Myometrial cell (primary cell): Measurements from ENCODE around the gene HDGF. TPM values are rescaled to one million over a fixed set of nuclear protein-coding genes. Genes with fewer than 3 reads are reported as not detected.

Experiments used
- total RNA-seq: library from RNA; depleted of rRNA; stranded (reverse); fragments of >200 nt; gene quantifications from 2 replicates; pipeline ENCODE4 v1.2.3, GENCODE V29; 2015

Gene HDGF
- total RNA-seq, result 222 and 227 TPM in 2 replicates

GRCh38 chr1:156751451-156751756, at the start of gene HDGF:
Gene HDGF (minus strand): TSS chr1:156751675. CDS start chr1:156751429, 246 bp downstream.

DNA sequence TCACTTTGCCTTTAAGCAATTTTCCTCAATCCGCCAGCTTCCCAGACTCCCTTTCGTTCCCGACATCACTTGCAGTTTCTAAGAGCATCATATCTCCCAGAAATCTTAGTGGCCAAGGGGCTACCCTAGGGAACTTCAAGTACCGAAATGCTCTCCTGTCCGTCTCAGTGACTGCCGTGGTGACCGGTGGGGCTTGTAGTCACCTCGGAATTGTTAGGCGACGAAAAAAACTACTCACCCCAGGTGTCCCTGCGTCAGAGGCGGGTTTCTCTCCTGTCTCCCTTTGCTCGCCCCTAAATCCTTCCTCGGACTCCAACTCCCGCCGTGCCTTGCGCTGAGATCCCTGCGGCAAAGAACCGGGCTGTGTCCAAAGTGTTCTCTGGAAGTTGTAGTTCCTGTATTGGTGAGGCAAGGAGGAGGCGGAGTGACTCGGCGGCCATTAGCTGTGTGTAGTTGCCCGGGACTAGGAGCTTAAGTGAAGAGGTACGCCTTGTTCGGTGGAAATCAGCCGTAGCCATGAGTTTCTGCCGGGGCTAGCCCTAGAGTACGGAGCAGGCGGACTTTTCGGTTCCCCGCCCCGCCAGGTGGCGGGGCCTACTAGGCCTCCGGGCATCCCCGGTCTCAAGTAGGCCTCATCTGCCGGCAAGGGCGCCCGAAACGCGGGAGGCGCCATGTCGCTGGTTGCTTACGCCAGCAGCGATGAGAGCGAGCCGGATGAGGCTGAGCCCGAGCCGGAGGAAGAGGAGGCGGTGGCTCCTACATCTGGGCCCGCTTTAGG, 15.8 kb upstream of the HDGF start, which contains the start of gene PRCC:
Gene PRCC (plus strand): TSS at position 435 of the 778 bp plus-strand sequence. CDS start 237 bp downstream, at position 672.

DNA sequence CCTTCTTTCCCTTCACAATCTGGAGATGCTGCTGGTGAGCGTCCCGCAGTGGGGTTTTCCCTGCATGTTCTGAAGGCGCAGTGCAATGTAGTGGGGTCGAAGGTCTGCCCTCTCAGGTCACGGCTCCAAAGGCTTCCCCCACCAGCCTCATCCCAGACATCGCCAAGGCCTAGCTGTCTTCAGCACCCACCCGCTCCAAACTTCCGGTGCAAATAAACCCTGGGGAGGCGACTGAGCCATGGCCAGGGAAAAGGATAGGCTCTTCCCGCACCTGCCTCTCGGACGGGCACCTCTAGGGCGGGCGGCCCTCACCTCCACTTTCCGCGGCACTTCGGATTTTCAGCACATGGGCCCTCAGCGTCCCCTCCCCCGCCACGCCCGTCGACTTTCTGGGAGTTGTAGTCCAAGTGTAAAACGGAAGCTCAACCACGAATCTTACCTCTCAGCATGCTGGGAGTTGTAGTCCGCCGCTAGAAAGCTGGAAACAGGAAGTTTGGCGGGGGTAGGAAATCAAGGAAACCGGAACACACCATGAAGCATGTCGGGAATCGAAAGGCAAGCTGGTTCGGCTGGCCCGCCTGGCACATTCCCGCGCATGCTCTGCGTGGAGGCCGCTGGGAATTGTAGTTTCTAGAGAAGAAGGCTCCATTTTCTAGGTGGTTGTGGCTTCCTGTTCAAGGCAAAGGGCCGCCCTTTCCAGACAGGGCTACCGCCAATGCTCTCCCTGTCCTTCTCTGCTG, 10.6 kb downstream of the HDGF start, which contains the start of gene MRPL24:
Gene MRPL24 (minus strand): TSS at position 348 of the 740 bp plus-strand sequence. CDS start 2,384 bp downstream, outside the sequence.

GRCh38 chr1:156728599-156729462, 22.6 kb downstream of the HDGF start, which contains the start of gene ISG20L2:
Gene ISG20L2 (minus strand): TSS chr1:156728766. CDS start chr1:156727652, 1,114 bp downstream.

GRCh38 chr1:156727926-156728598, 23.4 kb downstream of the HDGF start, which contains the start of gene METTL25B:
Gene METTL25B (plus strand): TSS chr1:156728469. CDS start chr1:156729105, 636 bp downstream.

DNA sequence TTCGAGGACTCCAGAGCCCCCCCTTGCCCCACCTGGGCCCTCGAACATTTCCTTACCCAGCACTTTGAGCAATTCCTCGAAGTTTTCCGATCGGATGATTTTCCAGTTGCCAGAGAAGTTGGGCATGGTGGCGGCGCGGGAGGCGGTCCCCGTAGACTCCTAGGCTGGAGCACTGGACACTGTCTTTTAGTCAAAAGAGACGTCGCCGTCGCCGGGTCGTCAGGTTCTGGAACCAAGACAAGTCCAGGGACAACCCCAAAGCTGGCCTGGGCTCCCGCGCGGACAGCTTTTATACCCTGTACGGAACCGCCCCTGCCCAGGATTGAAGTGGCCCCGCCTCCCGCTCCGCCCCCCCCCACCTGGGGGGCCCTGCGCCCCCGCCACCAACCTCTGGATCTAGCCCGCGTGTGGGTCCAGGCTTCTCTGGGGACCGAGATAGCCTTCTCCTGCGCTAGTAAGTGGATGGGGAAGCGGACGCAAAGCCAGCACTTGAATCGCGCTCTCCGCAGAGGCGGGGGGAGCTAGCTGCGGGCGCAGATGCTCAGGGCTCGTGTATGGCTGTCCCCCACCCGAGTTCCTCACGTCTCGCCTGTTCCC, 46.1 kb downstream of the HDGF start, which contains the start of gene CRABP2:
Gene CRABP2 (minus strand): TSS at position 263 of the 597 bp plus-strand sequence. CDS start 137 bp downstream, at position 126.

Other genes with a start within 250 kb of the HDGF start
- gene IQGAP3, start 179.1 kb downstream of the HDGF start, total RNA-seq, result 24.8 and 29.4 TPM in 2 replicates
- gene TTC24, start 172.0 kb downstream of the HDGF start, total RNA-seq, result not detected in 2 replicates
- 76.2 and 93.1 TPM in 2 replicates for gene NAXE, start 159.9 kb downstream of the HDGF start, total RNA-seq
- gene GPATCH4, start 150.2 kb downstream of the HDGF start, total RNA-seq, result 9.8 and 17.9 TPM in 2 replicates
- not detected in 2 replicates for gene HAPLN2, start 132.3 kb downstream of the HDGF start, total RNA-seq
- gene BCAN, start 109.6 kb downstream of the HDGF start, total RNA-seq, result not detected in 2 replicates
- 50.5 and 65.4 TPM in 2 replicates for gene NES, start 74.3 kb downstream of the HDGF start, total RNA-seq
- gene CRABP2, start 46.1 kb downstream of the HDGF start, total RNA-seq, result 38.1 and 39.7 TPM in 2 replicates
- 10.7 and 11.9 TPM in 2 replicates for gene METTL25B, start 23.2 kb downstream of the HDGF start, total RNA-seq
- 8.6 and 16.1 TPM in 2 replicates for gene ISG20L2, start 22.9 kb downstream of the HDGF start, total RNA-seq
- gene MRPL24, start 10.6 kb downstream of the HDGF start, total RNA-seq, result 95.7 and 127 TPM in 2 replicates
- gene PRCC, start 15.9 kb upstream of the HDGF start, total RNA-seq, result 35.3 and 36.3 TPM in 2 replicates
- gene SH2D2A, start 65.2 kb upstream of the HDGF start, total RNA-seq, result 0.86 TPM in 1 of 2 replicates, not detected in the other
- not detected in 2 replicates for gene INSRR, start 107.4 kb upstream of the HDGF start, total RNA-seq
- gene NTRK1, start 109.2 kb upstream of the HDGF start, total RNA-seq, result 1.2 TPM in 1 of 2 replicates, not detected in the other
- gene PEAR1, start 142.0 kb upstream of the HDGF start, total RNA-seq, result 14.7 and 17.9 TPM in 2 replicates
- gene LRRC71, start 169.0 kb upstream of the HDGF start, total RNA-seq, result not detected in 2 replicates